Vagina (tissue), 2 donors: Measurements from ENCODE around the gene SMURF2.

Experiments used
- CTCF ChIP-seq, 3 experiments: fragments of 450-650 bp in 2 of 3; fragments of 200-600 bp in 1 of 3; sonication (generic) in 1 of 3; IDR thresholded peaks; one replicate each; pipeline ENCODE4 v1.5.1; 2017 to 2019; ENCODE audit warnings: antibody characterized with exemption in 3 of 3, mild to moderate bottlenecking in 2 of 3, moderate library complexity in 2 of 3
- POLR2A ChIP-seq, 2 donors: fragments of 450-650 bp; IDR thresholded peaks; one replicate each; pipeline ENCODE4 v1.6.1; 2017; ENCODE audit warnings: antibody characterized with exemption in 2 of 2, mild to moderate bottlenecking in 2 of 2, moderate library complexity in 2 of 2
- POLR2AphosphoS5 ChIP-seq, 2 donors: sonication (generic); formaldehyde crosslinking; IDR thresholded peaks; one replicate each; pipeline ENCODE4 v1.9.0; 2017; ENCODE audit warnings: antibody characterized with exemption in 2 of 2, mild to moderate bottlenecking in 2 of 2, low read depth in 1 of 2; ENCODE audit not compliant: insufficient read depth in 1 of 2

DNA sequence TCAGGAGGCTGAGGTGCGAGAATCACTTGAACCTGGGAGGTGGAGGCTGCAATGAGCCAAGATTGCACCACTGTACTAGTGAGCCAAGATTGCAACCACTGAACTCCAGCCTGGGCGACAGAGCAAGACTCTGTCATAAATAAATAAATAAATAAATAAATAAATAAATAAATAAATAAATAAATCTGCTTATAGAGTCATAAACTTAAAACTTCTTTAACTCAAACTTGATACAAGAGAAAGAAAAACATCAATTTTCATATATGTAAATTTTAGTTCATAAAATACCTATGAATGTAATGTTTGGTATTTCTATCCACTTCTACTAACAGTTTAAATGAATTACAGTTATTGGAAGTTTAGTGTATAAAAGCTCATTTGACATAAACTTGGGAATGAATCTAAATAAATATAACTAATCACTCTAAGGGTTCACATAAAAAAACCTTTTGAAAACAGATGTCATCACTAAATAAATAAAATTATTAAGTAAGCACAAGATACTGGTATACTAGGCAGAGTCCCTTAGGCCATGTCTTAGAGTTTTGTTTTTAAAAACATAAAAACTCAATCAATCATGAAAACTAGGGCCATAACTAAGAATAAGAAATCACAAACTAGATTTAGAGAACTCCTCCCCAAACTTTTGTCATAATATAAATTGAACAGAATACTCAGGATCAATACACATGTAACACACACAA is 54.1 kb downstream of the SMURF2 start:
- TF ChIP-seq POLR2A (IDR thresholded peaks at IDR 0.05): no peak
- no peak for TF ChIP-seq CTCF (IDR thresholded peaks at IDR 0.05)
- TF ChIP-seq POLR2AphosphoS5 (IDR thresholded peaks at IDR 0.05; ENCODE audit: insufficient read depth in 1 of 2, low read depth in 1 of 2): no peak
